Measurements from ENCODE around the gene MIER1.

DNA sequence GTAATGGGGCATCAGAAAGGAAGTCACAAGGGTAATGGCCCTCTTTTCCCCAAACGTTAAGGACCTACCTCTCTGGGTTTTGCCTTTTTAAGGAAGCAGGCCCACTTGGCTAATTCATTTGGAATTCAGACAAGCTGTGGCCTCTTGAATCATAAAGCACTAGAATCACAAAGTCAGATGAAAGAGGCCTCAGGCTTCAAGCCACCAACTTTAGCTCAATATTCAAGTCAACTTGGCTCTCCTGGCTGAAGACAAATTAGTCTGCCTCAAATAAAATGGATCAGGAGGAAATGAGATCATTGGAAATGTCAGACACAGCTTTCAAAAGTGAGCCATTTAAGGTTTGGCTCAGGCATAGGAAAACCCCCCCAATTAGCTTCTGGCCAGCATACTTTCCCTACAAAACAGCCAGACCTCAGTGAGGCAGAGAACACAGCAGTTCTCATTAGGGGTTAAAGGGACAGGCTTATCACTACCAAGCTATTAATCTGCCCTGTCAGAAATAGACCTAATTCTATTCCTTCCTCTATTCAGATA lies 94.9 kb downstream of the MIER1 start:
- TF ChIP-seq, protein P1, sequence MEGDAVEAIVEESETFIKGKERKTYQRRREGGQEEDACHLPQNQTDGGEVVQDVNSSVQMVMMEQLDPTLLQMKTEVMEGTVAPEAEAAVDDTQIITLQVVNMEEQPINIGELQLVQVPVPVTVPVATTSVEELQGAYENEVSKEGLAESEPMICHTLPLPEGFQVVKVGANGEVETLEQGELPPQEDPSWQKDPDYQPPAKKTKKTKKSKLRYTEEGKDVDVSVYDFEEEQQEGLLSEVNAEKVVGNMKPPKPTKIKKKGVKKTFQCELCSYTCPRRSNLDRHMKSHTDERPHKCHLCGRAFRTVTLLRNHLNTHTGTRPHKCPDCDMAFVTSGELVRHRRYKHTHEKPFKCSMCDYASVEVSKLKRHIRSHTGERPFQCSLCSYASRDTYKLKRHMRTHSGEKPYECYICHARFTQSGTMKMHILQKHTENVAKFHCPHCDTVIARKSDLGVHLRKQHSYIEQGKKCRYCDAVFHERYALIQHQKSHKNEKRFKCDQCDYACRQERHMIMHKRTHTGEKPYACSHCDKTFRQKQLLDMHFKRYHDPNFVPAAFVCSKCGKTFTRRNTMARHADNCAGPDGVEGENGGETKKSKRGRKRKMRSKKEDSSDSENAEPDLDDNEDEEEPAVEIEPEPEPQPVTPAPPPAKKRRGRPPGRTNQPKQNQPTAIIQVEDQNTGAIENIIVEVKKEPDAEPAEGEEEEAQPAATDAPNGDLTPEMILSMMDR (IDR thresholded peaks at IDR 0.05): no peak
- TF ChIP-seq POLR2A (IDR thresholded peaks at IDR 0.05): no peak
- no peak for TF ChIP-seq EP300 (IDR thresholded peaks at IDR 0.05)

Data from ovary (tissue), 3 donors.